Measurements from ENCODE around the gene TMEM126B. TPM values are rescaled to one million over a fixed set of nuclear protein-coding genes. Genes with fewer than 3 reads are reported as not detected.

TMEM126B gene
- total RNA-seq, 1 donor from 2014 or later, result 51.3 TPM

DNA sequence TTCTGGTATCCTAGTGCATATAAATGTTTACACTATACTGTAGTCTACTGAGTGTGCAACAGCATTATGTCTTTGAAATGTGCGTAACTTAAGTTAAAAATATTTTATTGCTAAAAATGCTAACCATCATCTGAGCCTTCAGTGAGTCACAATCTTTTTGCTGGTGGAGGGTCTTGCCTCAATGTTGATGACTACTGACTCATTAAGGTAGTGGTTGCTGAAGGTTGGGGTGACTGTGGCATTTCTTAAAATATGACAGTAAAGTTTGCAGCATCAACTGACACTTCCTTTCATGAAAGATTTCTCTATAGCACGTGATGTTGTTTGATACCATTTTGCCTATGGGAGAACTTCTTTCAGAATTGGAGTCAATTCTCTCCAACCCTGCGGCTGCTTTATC is 45.0 kb downstream of the TMEM126B start:
- Histone ChIP-seq H3K9me3 (ENCODE audit: insufficient read depth, low read depth, low read length) (no peaks in the 10 kb centered on the region), H3K36me3 (ENCODE audit: insufficient read depth, low read length) (no peaks in the 10 kb centered on the region), H3K79me2 (ENCODE audit: insufficient read depth, low read length) (no peaks in the 10 kb centered on the region), H3K4me3 (ENCODE audit: insufficient read depth, low read depth, low read length) (no peak overlapping the region), H3K4me2 (ENCODE audit: low read length) (no peak overlapping the region), H2AFZ (ENCODE audit: low read depth, low read length) (no peak overlapping the region), H3K9ac (ENCODE audit: low read length) (no peak overlapping the region), H3K27ac (ENCODE audit: low read depth, low read length) (no peak overlapping the region), H3K4me1 (ENCODE audit: insufficient read depth, low read length) (no peaks in the 10 kb centered on the region), H3K27me3 (ENCODE audit: insufficient read depth, low read length) (no peaks in the 10 kb centered on the region), H4K20me1 (ENCODE audit: insufficient read depth, low read length) (no peaks in the 10 kb centered on the region)
- Mint-ChIP-seq H3K4me3 (ENCODE audit: unreplicated experiment) (no peak overlapping the region), H3K4me1 (ENCODE audit: low read depth, unreplicated experiment) (no peaks in the 10 kb centered on the region), H3K36me3 (ENCODE audit: low read depth, unreplicated experiment) (peaks cover 1% of the 10 kb centered on the region), H3K27ac (ENCODE audit: unreplicated experiment) (no peak overlapping the region), H3K9me3 (ENCODE audit: unreplicated experiment) (peaks cover 7% of the 10 kb centered on the region), H3K27me3 (ENCODE audit: low read depth, unreplicated experiment) (peaks cover 3% of the 10 kb centered on the region)
- DNase-seq (ENCODE audit: low read depth), result no peak
- TF ChIP-seq EZH2 (IDR thresholded peaks at IDR 0.05; ENCODE audit: insufficient read depth, low read length), result no peak
- TF ChIP-seq, protein P1, sequence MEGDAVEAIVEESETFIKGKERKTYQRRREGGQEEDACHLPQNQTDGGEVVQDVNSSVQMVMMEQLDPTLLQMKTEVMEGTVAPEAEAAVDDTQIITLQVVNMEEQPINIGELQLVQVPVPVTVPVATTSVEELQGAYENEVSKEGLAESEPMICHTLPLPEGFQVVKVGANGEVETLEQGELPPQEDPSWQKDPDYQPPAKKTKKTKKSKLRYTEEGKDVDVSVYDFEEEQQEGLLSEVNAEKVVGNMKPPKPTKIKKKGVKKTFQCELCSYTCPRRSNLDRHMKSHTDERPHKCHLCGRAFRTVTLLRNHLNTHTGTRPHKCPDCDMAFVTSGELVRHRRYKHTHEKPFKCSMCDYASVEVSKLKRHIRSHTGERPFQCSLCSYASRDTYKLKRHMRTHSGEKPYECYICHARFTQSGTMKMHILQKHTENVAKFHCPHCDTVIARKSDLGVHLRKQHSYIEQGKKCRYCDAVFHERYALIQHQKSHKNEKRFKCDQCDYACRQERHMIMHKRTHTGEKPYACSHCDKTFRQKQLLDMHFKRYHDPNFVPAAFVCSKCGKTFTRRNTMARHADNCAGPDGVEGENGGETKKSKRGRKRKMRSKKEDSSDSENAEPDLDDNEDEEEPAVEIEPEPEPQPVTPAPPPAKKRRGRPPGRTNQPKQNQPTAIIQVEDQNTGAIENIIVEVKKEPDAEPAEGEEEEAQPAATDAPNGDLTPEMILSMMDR (IDR thresholded peaks at IDR 0.05; ENCODE audit: insufficient read depth, low read depth, low read length), result no peak
- FAIRE-seq, result peak; percentile 26

DNA sequence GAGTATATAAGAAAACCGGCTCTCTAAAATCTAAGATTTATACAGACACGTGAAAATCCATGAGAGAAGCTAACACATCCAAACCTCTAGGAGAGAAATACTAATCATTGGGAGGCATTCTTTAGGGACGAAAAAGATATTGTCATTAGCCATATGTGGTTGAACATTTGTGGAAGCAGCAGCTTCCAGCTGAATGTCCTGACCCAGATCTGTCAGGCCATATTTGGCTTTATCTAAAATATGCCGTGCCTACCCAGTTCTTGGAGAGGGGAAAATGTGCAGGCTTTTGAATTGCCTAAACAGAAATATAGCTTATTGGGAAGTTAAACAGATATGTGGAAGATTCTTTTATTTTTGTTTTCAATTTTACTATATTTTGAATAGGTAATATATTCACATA is 51.2 kb downstream of the TMEM126B start:
- Mint-ChIP-seq H3K36me3 (ENCODE audit: low read depth, unreplicated experiment) (no peaks in the 10 kb centered on the region), H3K27me3 (ENCODE audit: low read depth, unreplicated experiment) (peaks cover 1% of the 10 kb centered on the region), H3K9me3 (ENCODE audit: unreplicated experiment) (no peaks in the 10 kb centered on the region), H3K4me1 (ENCODE audit: low read depth, unreplicated experiment) (peaks cover 7% of the 10 kb centered on the region), H3K4me3 (ENCODE audit: unreplicated experiment) (no peak overlapping the region), H3K27ac (ENCODE audit: unreplicated experiment) (no peak overlapping the region)
- H3K9ac ChIP-seq (ENCODE audit: low read length), result no peak overlapping the region
- H3K4me3 ChIP-seq (ENCODE audit: insufficient read depth, low read depth, low read length), result no peak overlapping the region
- H3K4me1 ChIP-seq (ENCODE audit: insufficient read depth, low read length), result no peaks in the 10 kb centered on the region
- no peak overlapping the region for H2AFZ ChIP-seq (ENCODE audit: low read depth, low read length)
- H3K79me2 ChIP-seq (ENCODE audit: insufficient read depth, low read length), result no peaks in the 10 kb centered on the region
- TF ChIP-seq, protein P1 (IDR thresholded peaks at IDR 0.05; ENCODE audit: insufficient read depth, low read depth, low read length), result no peak
- no peak for TF ChIP-seq EZH2 (IDR thresholded peaks at IDR 0.05; ENCODE audit: insufficient read depth, low read length)
- H3K36me3 ChIP-seq (ENCODE audit: insufficient read depth, low read length), result no peaks in the 10 kb centered on the region
- no peak for DNase-seq (ENCODE audit: low read depth)
- no peak overlapping the region for H3K4me2 ChIP-seq (ENCODE audit: low read length)
- H4K20me1 ChIP-seq (ENCODE audit: insufficient read depth, low read length), result no peaks in the 10 kb centered on the region
- no peaks in the 10 kb centered on the region for H3K27me3 ChIP-seq (ENCODE audit: insufficient read depth, low read length)
- H3K27ac ChIP-seq (ENCODE audit: low read depth, low read length), result no peak overlapping the region
- no peak for FAIRE-seq
- no peaks in the 10 kb centered on the region for H3K9me3 ChIP-seq (ENCODE audit: insufficient read depth, low read depth, low read length)

DNA sequence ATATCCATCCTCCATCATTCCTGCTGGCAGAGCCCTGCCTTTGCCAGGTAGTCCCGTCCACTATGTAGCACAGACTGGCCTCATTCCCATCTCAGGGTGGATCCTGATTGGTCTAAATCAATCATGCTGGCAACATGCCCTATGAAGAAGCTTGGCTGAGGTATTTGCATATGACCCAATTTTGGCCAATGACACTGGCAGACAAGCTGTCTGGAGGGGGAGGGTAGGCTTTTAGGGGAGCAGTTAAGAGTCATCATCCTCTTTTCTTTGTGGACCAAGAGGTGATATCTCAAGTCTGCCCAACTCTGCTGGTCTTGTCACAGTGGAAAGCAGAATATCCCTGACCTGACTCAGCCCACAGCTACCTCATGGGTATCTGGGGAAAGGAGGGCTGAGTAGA is 52.5 kb downstream of the TMEM126B start:
- no peak for FAIRE-seq

More for the DNA sequence above, 52.5 kb downstream of the TMEM126B start:
- no peaks in the 10 kb centered on the region for H3K79me2 ChIP-seq (ENCODE audit: insufficient read depth, low read length)
- H4K20me1 ChIP-seq (ENCODE audit: insufficient read depth, low read length), result no peaks in the 10 kb centered on the region
- no peak overlapping the region for H3K27ac Mint-ChIP-seq (ENCODE audit: unreplicated experiment)
- no peak overlapping the region for H3K4me2 ChIP-seq (ENCODE audit: low read length)
- H3K4me1 ChIP-seq (ENCODE audit: insufficient read depth, low read length), result peaks cover 12% of the 10 kb centered on the region
- no peaks in the 10 kb centered on the region for H3K27me3 Mint-ChIP-seq (ENCODE audit: low read depth, unreplicated experiment)
- no peak overlapping the region for H3K4me3 ChIP-seq (ENCODE audit: insufficient read depth, low read depth, low read length)
- H3K27me3 ChIP-seq (ENCODE audit: insufficient read depth, low read length), result no peaks in the 10 kb centered on the region
- no peaks in the 10 kb centered on the region for H3K36me3 ChIP-seq (ENCODE audit: insufficient read depth, low read length)
- no peak overlapping the region for H3K27ac ChIP-seq (ENCODE audit: low read depth, low read length)
- no peak for DNase-seq (ENCODE audit: low read depth)
- peaks cover 1% of the 10 kb centered on the region for H3K36me3 Mint-ChIP-seq (ENCODE audit: low read depth, unreplicated experiment)
- no peak overlapping the region for H3K9ac ChIP-seq (ENCODE audit: low read length)
- no peaks in the 10 kb centered on the region for H3K9me3 Mint-ChIP-seq (ENCODE audit: unreplicated experiment)
- peaks cover 7% of the 10 kb centered on the region for H3K4me1 Mint-ChIP-seq (ENCODE audit: low read depth, unreplicated experiment)
- H3K9me3 ChIP-seq (ENCODE audit: insufficient read depth, low read depth, low read length), result no peaks in the 10 kb centered on the region
- TF ChIP-seq, protein P1 (IDR thresholded peaks at IDR 0.05; ENCODE audit: insufficient read depth, low read depth, low read length), result no peak
- no peak for TF ChIP-seq EZH2 (IDR thresholded peaks at IDR 0.05; ENCODE audit: insufficient read depth, low read length)
- H2AFZ ChIP-seq (ENCODE audit: low read depth, low read length), result no peak overlapping the region
- no peak overlapping the region for H3K4me3 Mint-ChIP-seq (ENCODE audit: unreplicated experiment)

Data from astrocyte (in vitro differentiated cells and primary cell).